BJ (cell line): ENCODE measurements around the gene PGBD1. TPM values are rescaled to one million over a fixed set of nuclear protein-coding genes. Genes with fewer than 3 reads are reported as not detected.
A peak's percentile ranks its signal among the peaks of the same experiment; 100 is the strongest.

Experiments
- CTCF ChIA-PET: fragments of 350-600 bp; formaldehyde crosslinking; extraction: SDS; loops from one replicate; lab custom pipeline; 2021; ENCODE audit warnings: antibody characterized with exemption, inconsistent platforms; lab: Yijun Ruan, JAX
- POLR2A ChIA-PET: fragments of 300-600 bp; sonication (Branson Sonifier 250); formaldehyde crosslinking; extraction: SDS; loops from one replicate; lab custom pipeline; 2021; ENCODE audit warnings: antibody characterized with exemption; lab: Charles Lee
- DNase-seq: peaks from one replicate; pipeline ENCODE4 v3.0.0-alpha.2; 2011; ENCODE audit warnings: low read depth
- H3K27me3 ChIP-seq: 2 replicates; pipeline ENCODE4 v1.6.0; 2011; ENCODE audit warnings: low read length; ENCODE audit not compliant: control insufficient read depth, insufficient read depth
- H3K36me3 ChIP-seq: 2 replicates; pipeline ENCODE4 v1.5.1; 2011; ENCODE audit warnings: low read length; ENCODE audit not compliant: control insufficient read depth, insufficient read depth
- H3K4me3 ChIP-seq: 2 replicates; pipeline ENCODE4 v1.5.1; 2011; ENCODE audit warnings: low read depth, mild to moderate bottlenecking, control low read depth, low read length
- polyA plus RNA-seq: library from polyadenylated mRNA; depleted of rRNA; stranded (reverse); fragments of >200 nt; gene quantifications from 2 replicates; pipeline ENCODE4 v1.2.3, GENCODE V29; 2011
- TF ChIP-seq, protein P1 (sequence below): IDR thresholded peaks from 2 replicates; pipeline ENCODE4 v1.5.1; 2011; ENCODE audit warnings: low read depth, mild to moderate bottlenecking, control low read depth, inconsistent platforms, low read length, moderate library complexity; ENCODE audit not compliant: insufficient read depth

The PGBD1 gene
- polyA plus RNA-seq, 1 experiment, result 3.1 TPM

GRCh38 chr6:28340310-28341095 lies 59.1 kb downstream of the PGBD1 start:
- no peak overlapping the region for H3K4me3 ChIP-seq
- no peaks in the 10 kb centered on the region for H3K36me3 ChIP-seq
- no peak for DNase-seq
- H3K27me3 ChIP-seq, result peaks cover 5% of the 10 kb centered on the region; the same call in 1 of the 2 replicates
- ChIA-PET POLR2A (no interaction called here), CTCF (no interaction called here)
- TF ChIP-seq, protein P1, sequence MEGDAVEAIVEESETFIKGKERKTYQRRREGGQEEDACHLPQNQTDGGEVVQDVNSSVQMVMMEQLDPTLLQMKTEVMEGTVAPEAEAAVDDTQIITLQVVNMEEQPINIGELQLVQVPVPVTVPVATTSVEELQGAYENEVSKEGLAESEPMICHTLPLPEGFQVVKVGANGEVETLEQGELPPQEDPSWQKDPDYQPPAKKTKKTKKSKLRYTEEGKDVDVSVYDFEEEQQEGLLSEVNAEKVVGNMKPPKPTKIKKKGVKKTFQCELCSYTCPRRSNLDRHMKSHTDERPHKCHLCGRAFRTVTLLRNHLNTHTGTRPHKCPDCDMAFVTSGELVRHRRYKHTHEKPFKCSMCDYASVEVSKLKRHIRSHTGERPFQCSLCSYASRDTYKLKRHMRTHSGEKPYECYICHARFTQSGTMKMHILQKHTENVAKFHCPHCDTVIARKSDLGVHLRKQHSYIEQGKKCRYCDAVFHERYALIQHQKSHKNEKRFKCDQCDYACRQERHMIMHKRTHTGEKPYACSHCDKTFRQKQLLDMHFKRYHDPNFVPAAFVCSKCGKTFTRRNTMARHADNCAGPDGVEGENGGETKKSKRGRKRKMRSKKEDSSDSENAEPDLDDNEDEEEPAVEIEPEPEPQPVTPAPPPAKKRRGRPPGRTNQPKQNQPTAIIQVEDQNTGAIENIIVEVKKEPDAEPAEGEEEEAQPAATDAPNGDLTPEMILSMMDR, result no peak

GRCh38 chr6:28343898-28344677 lies 62.7 kb downstream of the PGBD1 start:
- DNase-seq, result no peak
- H3K36me3 ChIP-seq, result no peaks in the 10 kb centered on the region
- TF ChIP-seq, protein P1, result no peak
- peaks cover 9% of the 10 kb centered on the region for H3K27me3 ChIP-seq
- POLR2A ChIA-PET, result no interaction called here
- CTCF ChIA-PET, result interaction anchor here (0.6 kb wide), 1 partner anchor 1201 kb away, joined by 3 read pairs; no protein-coding TSS in a partner anchor
- no peak overlapping the region for H3K4me3 ChIP-seq

DNA sequence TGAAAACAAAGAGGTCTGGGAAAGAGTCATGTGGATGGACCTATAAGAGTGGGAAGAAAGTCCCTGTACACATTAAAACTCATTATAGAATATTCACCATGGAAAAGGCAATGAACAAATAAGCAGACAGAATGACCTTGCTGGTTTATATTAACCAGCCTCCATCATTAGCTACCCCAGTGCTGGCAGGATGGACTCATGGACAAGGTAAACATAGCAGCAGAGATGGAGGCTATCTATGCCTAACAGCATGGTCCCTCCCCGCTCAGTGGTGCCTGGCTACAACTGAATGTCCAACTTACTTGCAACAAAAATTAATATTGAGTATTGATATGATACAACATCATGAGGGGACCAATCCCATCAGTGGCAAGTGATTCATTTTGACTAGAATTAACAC lies 63.8 kb downstream of the PGBD1 start:
- ChIA-PET CTCF (interaction anchor here (1.2 kb wide), 1 partner anchor 11 kb away, joined by 6 read pairs; no protein-coding TSS in a partner anchor), POLR2A (no interaction called here)
- DNase-seq, result no peak
- Histone ChIP-seq H3K4me3 (no peak overlapping the region), H3K27me3 (peaks cover 9% of the 10 kb centered on the region), H3K36me3 (no peaks in the 10 kb centered on the region)
- TF ChIP-seq, protein P1, result no peak

DNA sequence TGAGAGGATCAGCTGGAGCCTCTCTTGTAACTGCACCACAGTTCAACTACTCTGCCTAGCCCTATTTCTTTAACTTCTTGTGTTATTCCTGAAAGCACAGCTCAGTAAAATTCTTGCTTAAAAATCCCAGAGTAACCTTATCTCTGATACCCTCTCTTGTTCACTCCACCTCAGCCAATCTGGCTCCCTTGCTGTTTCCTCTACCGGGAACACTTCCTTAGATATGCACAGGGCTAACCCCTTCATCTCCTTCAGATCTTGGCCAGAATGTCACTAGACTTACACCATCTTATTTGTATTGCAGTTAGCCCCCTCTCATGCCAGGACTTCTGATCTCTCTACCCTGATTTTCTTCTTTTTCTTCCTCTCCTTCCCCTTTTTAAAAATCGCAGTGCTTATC lies 65.7 kb downstream of the PGBD1 start:
- ChIA-PET CTCF (interaction anchor here (2.3 kb wide), 1 partner anchor 9 kb away, joined by 14 read pairs; no protein-coding TSS in a partner anchor), POLR2A (no interaction called here)
- peaks cover 8% of the 10 kb centered on the region for H3K27me3 ChIP-seq
- TF ChIP-seq, protein P1, result no peak
- no peak overlapping the region for H3K4me3 ChIP-seq
- no peak for DNase-seq
- H3K36me3 ChIP-seq, result no peaks in the 10 kb centered on the region

- no peak for DNase-seq
- H3K36me3 ChIP-seq, result no peaks in the 10 kb centered on the region
- POLR2A ChIA-PET, result interaction anchor here (0.5 kb wide), 1 partner anchor 848 kb away, joined by 6 read pairs; no protein-coding TSS in a partner anchor
- CTCF ChIA-PET, result no interaction called here
- peaks cover 6% of the 10 kb centered on the region for H3K27me3 ChIP-seq
- TF ChIP-seq, protein P1, result no peak
- peak overlapping the region; percentile 55 for H3K4me3 ChIP-seq
Measured at GRCh38 chr6:28349344-28349891, 68.0 kb downstream of the PGBD1 start.
